C4-2B (cell line): ENCODE measurements around the gene ZNF277.
A peak's percentile ranks its signal among the peaks of the same experiment; 100 is the strongest.
"Not testable (repeated sequence)": the region's sequence is repeated elsewhere in the genome, so short reads cannot be mapped to it uniquely, and the experiment has no call there.

ENCODE experiments used
- H3K27ac ChIP-seq: fragments of 450-650 bp; 2 replicates; pipeline ENCODE4 v1.5.1; 2017
- ZFX ChIP-seq: fragments of 450-650 bp; IDR thresholded peaks from 2 replicates; pipeline ENCODE4 v1.6.1; 2017
- TF ChIP-seq, protein P1 (sequence below): fragments of 450-650 bp; conservative IDR thresholded peaks from 2 replicates; pipeline ENCODE4 v1.5.1; 2017; ENCODE audit warnings: mild to moderate bottlenecking

Gene ZNF277

GRCh38 chr7:112238330-112238729 is 31.8 kb downstream of the ZNF277 start:
- H3K27ac ChIP-seq: peak overlapping the region; percentile 1; the same call in 1 of the 2 replicates
- no peak for TF ChIP-seq ZFX
- TF ChIP-seq, protein P1, sequence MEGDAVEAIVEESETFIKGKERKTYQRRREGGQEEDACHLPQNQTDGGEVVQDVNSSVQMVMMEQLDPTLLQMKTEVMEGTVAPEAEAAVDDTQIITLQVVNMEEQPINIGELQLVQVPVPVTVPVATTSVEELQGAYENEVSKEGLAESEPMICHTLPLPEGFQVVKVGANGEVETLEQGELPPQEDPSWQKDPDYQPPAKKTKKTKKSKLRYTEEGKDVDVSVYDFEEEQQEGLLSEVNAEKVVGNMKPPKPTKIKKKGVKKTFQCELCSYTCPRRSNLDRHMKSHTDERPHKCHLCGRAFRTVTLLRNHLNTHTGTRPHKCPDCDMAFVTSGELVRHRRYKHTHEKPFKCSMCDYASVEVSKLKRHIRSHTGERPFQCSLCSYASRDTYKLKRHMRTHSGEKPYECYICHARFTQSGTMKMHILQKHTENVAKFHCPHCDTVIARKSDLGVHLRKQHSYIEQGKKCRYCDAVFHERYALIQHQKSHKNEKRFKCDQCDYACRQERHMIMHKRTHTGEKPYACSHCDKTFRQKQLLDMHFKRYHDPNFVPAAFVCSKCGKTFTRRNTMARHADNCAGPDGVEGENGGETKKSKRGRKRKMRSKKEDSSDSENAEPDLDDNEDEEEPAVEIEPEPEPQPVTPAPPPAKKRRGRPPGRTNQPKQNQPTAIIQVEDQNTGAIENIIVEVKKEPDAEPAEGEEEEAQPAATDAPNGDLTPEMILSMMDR: no peak

- TF ChIP-seq, protein P1: no peak
- peak overlapping the region; percentile 60 for H3K27ac ChIP-seq
These were observed 32.5 kb downstream of the ZNF277 start for GRCh38 chr7:112238852-112239610.

GRCh38 chr7:112248598-112248997 is 42.1 kb downstream of the ZNF277 start:
- H3K27ac ChIP-seq: no peak overlapping the region
- no peak for TF ChIP-seq ZFX
- TF ChIP-seq, protein P1: no peak

- not testable (repeated sequence) for H3K27ac ChIP-seq
These were observed 43.5 kb downstream of the ZNF277 start for GRCh38 chr7:112249967-112250366.

GRCh38 chr7:112252141-112252540 is 45.6 kb downstream of the ZNF277 start:
- TF ChIP-seq, protein P1: no peak
- no peak for TF ChIP-seq ZFX

DNA sequence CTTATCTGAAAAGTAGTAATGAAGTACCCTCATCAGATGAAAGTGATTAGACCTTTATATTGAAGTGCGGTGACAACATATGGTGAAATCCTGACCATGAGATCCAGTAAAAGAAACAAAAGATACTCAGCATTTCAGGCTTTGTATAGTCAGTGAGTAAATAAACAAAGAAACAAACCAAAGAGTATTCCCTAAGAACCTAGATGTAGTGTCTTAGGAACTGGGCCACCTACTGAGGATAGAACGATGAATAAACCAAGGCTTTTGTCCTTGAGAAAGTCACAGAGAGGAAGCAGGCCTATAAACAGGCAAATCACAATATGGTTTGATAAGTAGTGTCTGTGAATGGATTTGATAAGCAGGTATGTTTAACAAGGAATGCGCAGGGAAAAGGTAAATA is 46.2 kb downstream of the ZNF277 start:
- no peak for TF ChIP-seq ZFX
- TF ChIP-seq, protein P1: no peak
- H3K27ac ChIP-seq: no peak overlapping the region

More at GRCh38 chr7:112252141-112252540, 45.6 kb downstream of the ZNF277 start:
- no peak overlapping the region for H3K27ac ChIP-seq

GRCh38 chr7:112254156-112254555 is 47.7 kb downstream of the ZNF277 start:
- TF ChIP-seq ZFX: no peak
- TF ChIP-seq, protein P1: no peak
- H3K27ac ChIP-seq: no peak overlapping the region
